ENCODE measurements around the gene SLC2A13.

- TF ChIP-seq, protein P1, sequence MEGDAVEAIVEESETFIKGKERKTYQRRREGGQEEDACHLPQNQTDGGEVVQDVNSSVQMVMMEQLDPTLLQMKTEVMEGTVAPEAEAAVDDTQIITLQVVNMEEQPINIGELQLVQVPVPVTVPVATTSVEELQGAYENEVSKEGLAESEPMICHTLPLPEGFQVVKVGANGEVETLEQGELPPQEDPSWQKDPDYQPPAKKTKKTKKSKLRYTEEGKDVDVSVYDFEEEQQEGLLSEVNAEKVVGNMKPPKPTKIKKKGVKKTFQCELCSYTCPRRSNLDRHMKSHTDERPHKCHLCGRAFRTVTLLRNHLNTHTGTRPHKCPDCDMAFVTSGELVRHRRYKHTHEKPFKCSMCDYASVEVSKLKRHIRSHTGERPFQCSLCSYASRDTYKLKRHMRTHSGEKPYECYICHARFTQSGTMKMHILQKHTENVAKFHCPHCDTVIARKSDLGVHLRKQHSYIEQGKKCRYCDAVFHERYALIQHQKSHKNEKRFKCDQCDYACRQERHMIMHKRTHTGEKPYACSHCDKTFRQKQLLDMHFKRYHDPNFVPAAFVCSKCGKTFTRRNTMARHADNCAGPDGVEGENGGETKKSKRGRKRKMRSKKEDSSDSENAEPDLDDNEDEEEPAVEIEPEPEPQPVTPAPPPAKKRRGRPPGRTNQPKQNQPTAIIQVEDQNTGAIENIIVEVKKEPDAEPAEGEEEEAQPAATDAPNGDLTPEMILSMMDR (IDR thresholded peaks at IDR 0.05) = no peak
- TF ChIP-seq POLR2A (IDR thresholded peaks at IDR 0.05) (no peak), POLR2AphosphoS5 (IDR thresholded peaks at IDR 0.05) (no peak), EP300 (IDR thresholded peaks at IDR 0.05) (no peak)
These were observed 147.5 kb downstream of the SLC2A13 start for GRCh38 chr12:39958377-39958776.
